HEK293T (cell line): Measurements from ENCODE around the gene KIF26B.
A peak's percentile ranks its signal among the peaks of the same experiment; 100 is the strongest.

Source experiments
- CTCF ChIA-PET: fragments of 350-600 bp; formaldehyde crosslinking; extraction: SDS; loops from one replicate; lab custom pipeline; 2021; ENCODE audit warnings: antibody characterized with exemption, inconsistent platforms; lab: Yijun Ruan, JAX
- POLR2A ChIA-PET: fragments of 350-600 bp; formaldehyde crosslinking; extraction: SDS; loops from one replicate; lab custom pipeline; 2020; ENCODE audit warnings: antibody characterized with exemption, inconsistent platforms; lab: Yijun Ruan, JAX
- DNase-seq: peaks from one replicate; pipeline ENCODE4 v3.0.0; 2012; ENCODE audit warnings: mixed read lengths; ENCODE audit errors: extremely low spot score
- ARNT ChIP-seq: fragments of 450-650 bp; IDR thresholded peaks from 2 replicates; pipeline ENCODE4 v1.6.1; 2017; ENCODE audit warnings: mild to moderate bottlenecking
- BHLHE40 ChIP-seq: fragments of 450-650 bp; IDR thresholded peaks from 2 replicates; pipeline ENCODE4 v1.6.1; 2016; ENCODE audit warnings: mild to moderate bottlenecking, moderate library complexity, borderline replicate concordance
- CTBP1 ChIP-seq: fragments of 450-650 bp; IDR thresholded peaks from 2 replicates; pipeline ENCODE4 v1.6.1; 2016; ENCODE audit warnings: borderline replicate concordance
- ELF4 ChIP-seq: fragments of 450-650 bp; IDR thresholded peaks from 2 replicates; pipeline ENCODE4 v1.6.1; 2017; ENCODE audit warnings: antibody characterized with exemption
- FOXA1 ChIP-seq: fragments of 450-650 bp; IDR thresholded peaks from 2 replicates; pipeline ENCODE4 v1.6.1; 2016; ENCODE audit warnings: mild to moderate bottlenecking
- FOXK2 ChIP-seq: fragments of 450-650 bp; IDR thresholded peaks from 2 replicates; pipeline ENCODE4 v1.6.1; 2016; ENCODE audit warnings: mild to moderate bottlenecking
- FOXM1 ChIP-seq: fragments of 450-650 bp; IDR thresholded peaks from 2 replicates; pipeline ENCODE4 v1.6.1; 2017; ENCODE audit warnings: mild to moderate bottlenecking, borderline replicate concordance
- HDGF ChIP-seq: fragments of 450-650 bp; IDR thresholded peaks from 2 replicates; pipeline ENCODE4 v1.6.1; 2017; ENCODE audit warnings: antibody characterized with exemption, borderline replicate concordance
- L3MBTL2 ChIP-seq: fragments of 450-650 bp; conservative IDR thresholded peaks from 2 replicates; pipeline ENCODE4 v1.6.1; 2016; ENCODE audit warnings: mild to moderate bottlenecking
- LEF1 ChIP-seq: fragments of 450-650 bp; IDR thresholded peaks from 2 replicates; pipeline ENCODE4 v1.6.1; 2017; ENCODE audit warnings: mild to moderate bottlenecking, borderline replicate concordance
- NFRKB ChIP-seq: fragments of 450-650 bp; IDR thresholded peaks from 2 replicates; pipeline ENCODE4 v1.6.1; 2016; ENCODE audit warnings: mild to moderate bottlenecking, moderate library complexity
- PKNOX1 ChIP-seq: fragments of 450-650 bp; IDR thresholded peaks from 2 replicates; pipeline ENCODE4 v1.6.1; 2016
- SP1 ChIP-seq: fragments of 450-650 bp; IDR thresholded peaks from 2 replicates; pipeline ENCODE4 v1.6.1; 2017
- SUZ12 ChIP-seq: fragments of 450-650 bp; IDR thresholded peaks from 2 replicates; pipeline ENCODE4 v1.6.1; 2016; ENCODE audit warnings: mild to moderate bottlenecking
- TARDBP ChIP-seq: fragments of 450-650 bp; IDR thresholded peaks from 2 replicates; pipeline ENCODE4 v1.6.1; 2016
- ZNF384 ChIP-seq: fragments of 450-650 bp; IDR thresholded peaks from 2 replicates; pipeline ENCODE4 v1.6.1; 2016

The KIF26B gene

GRCh38 chr1:245373131-245373530, 218.3 kb downstream of the KIF26B start:
- no peak for DNase-seq
- TF ChIP-seq CTBP1 = no peak
- TF ChIP-seq ELF4 = no peak
- no peak for TF ChIP-seq FOXA1
- TF ChIP-seq TARDBP = no peak
- TF ChIP-seq LEF1 = no peak
- ChIA-PET CTCF (no interaction called here), POLR2A (no interaction called here)

- CTCF ChIA-PET = no interaction called here
- no peak for TF ChIP-seq ELF4
- no peak for TF ChIP-seq HDGF
- TF ChIP-seq PKNOX1 = no peak
- TF ChIP-seq NFRKB = no peak
- no peak for TF ChIP-seq BHLHE40
- no peak for TF ChIP-seq L3MBTL2
- no peak for TF ChIP-seq ARNT
- no peak for TF ChIP-seq FOXA1
- TF ChIP-seq ZNF384 = no peak
- no peak for TF ChIP-seq FOXK2
- no peak for TF ChIP-seq FOXM1
- no peak for TF ChIP-seq CTBP1
- TF ChIP-seq SUZ12 = no peak
- no peak for TF ChIP-seq LEF1
- no peak for TF ChIP-seq SP1
- TF ChIP-seq TARDBP = no peak
- DNase-seq = no peak
Observed at GRCh38 chr1:245375789-245376460, 221.1 kb downstream of the KIF26B start.

GRCh38 chr1:245377854-245378253, 223.1 kb downstream of the KIF26B start:
- ChIA-PET POLR2A (no interaction called here), CTCF (no interaction called here)
- TF ChIP-seq FOXM1 (no peak), SUZ12 (no peak), PKNOX1 (no peak), ELF4 (no peak), SP1 (no peak), FOXA1 (no peak), ARNT (no peak), CTBP1 (no peak)
- no peak for DNase-seq

More at GRCh38 chr1:245375789-245376460, 221.1 kb downstream of the KIF26B start:
- POLR2A ChIA-PET = no interaction called here

DNA sequence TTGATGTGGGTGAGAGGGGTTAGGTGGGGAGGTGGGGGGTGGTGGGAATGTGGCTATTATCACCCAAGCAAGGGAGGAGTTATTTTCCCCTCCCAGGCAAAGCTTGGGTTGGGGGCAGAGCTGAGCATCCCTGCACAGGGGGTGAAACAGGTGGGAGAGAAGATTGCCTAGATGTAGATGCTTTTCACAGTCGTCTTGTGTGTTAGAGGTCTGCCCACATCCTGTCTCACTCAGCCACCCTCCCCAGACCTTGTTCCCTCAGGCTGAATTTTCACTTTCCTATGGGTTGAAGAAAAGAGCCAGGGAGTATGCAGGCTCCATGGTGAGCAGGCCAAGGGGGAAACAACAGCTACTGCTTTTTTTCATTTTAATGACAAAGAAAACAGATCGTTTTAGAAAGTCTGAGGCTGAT, 223.5 kb downstream of the KIF26B start:
- no peak for DNase-seq
- ChIA-PET POLR2A (no interaction called here), CTCF (no interaction called here)
- TF ChIP-seq SUZ12 (no peak), BHLHE40 (no peak), FOXM1 (no peak), ELF4 (no peak), CTBP1 (no peak), FOXK2 (no peak), LEF1 (no peak)

DNA sequence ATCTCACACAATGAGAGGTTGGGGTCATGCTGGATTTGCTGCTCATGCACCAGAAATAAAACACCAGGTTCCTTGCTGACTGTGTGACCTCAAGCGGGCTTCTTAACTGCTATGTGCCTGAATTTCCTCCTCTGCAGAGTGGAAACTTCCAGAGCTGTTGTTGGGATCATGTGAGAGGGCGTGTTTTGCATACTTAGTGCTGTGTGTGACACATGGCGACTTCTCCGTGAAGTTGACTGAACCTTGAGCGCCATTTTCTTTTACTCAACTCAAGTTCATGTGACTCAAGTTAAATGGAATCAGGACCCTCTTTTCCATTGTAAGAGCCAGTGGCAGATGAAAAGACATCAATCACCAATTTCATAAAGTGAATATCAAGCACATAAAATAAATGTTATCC, 224.0 kb downstream of the KIF26B start:
- POLR2A ChIA-PET = no interaction called here
- no peak for DNase-seq
- CTCF ChIA-PET = no interaction called here
- TF ChIP-seq NFRKB (no peak), TARDBP (no peak), LEF1 (no peak), SP1 (no peak), CTBP1 (no peak), PKNOX1 (no peak), SUZ12 (no peak), HDGF (no peak), FOXK2 (no peak), BHLHE40 (no peak), ARNT (no peak), ZNF384 (no peak), FOXA1 (no peak), ELF4 (no peak), FOXM1 (no peak), L3MBTL2 (no peak)

GRCh38 chr1:245380790-245381535, 226.2 kb downstream of the KIF26B start:
- DNase-seq = peak; percentile 15
- ChIA-PET POLR2A (no interaction called here), CTCF (interaction anchor here (0.6 to 1.2 kb wide), 5 partner anchors 30 to 620 kb away, joined by 3 to 7 read pairs (median 5); no protein-coding TSS in a partner anchor)
- no peak for TF ChIP-seq PKNOX1
- peak; percentile 92 for TF ChIP-seq ZNF384
- TF ChIP-seq L3MBTL2 = no peak
